Stimulated activated CD4-positive, alpha-beta T cell treated with anti-CD3 and anti-CD28 coated beads, Interleukin-1b, Interleukin-23, amount 100 ng/mL, for 24 hours (primary cell): ENCODE data around the gene SLC16A12.
"Not testable (repeated sequence)": the region's sequence is repeated elsewhere in the genome, so short reads cannot be mapped to it uniquely, and the experiment has no call there.

Experiments
- DNase-seq, 4 experiments: peaks; one replicate each; pipeline ENCODE4 v3.0.0-alpha.2; 2020; ENCODE audit warnings: low read depth in 4 of 4, low spot score in 1 of 4

SLC16A12 gene

GRCh38 chr10:89549510-89549909, 14.1 kb upstream of the SLC16A12 start:
- DNase-seq: no peak

GRCh38 chr10:89548673-89549072, 13.3 kb upstream of the SLC16A12 start:
- DNase-seq: no peak

- no peak for DNase-seq
Observed at GRCh38 chr10:89547853-89548513, 12.6 kb upstream of the SLC16A12 start.

- not testable (repeated sequence) for DNase-seq
Observed at GRCh38 chr10:89546651-89547050, 11.3 kb upstream of the SLC16A12 start.

GRCh38 chr10:89543841-89544240, 8.4 kb upstream of the SLC16A12 start:
- DNase-seq: no peak

- no peak for DNase-seq
Observed at GRCh38 chr10:89540420-89540949, 5.1 kb upstream of the SLC16A12 start.

- DNase-seq: no peak
Observed at GRCh38 chr10:89537364-89537763, 2.0 kb upstream of the SLC16A12 start.

- DNase-seq: no peak
Observed at GRCh38 chr10:89536013-89536354, 590 bp upstream of the SLC16A12 start.

GRCh38 chr10:89534826-89535166, 598 bp downstream of the SLC16A12 start:
- DNase-seq: no peak

- no peak for DNase-seq
Observed at GRCh38 chr10:89532476-89532875, 2.9 kb downstream of the SLC16A12 start.

- no peak for DNase-seq
Observed at GRCh38 chr10:89531359-89531758, 4.0 kb downstream of the SLC16A12 start.

- not testable (repeated sequence) for DNase-seq
Observed at GRCh38 chr10:89529711-89530110, 5.7 kb downstream of the SLC16A12 start.

GRCh38 chr10:89526358-89526757, 9.0 kb downstream of the SLC16A12 start:
- no peak for DNase-seq

- no peak for DNase-seq
Observed at GRCh38 chr10:89525556-89525955, 9.8 kb downstream of the SLC16A12 start.

- DNase-seq: no peak
Observed at GRCh38 chr10:89524279-89524678, 11.1 kb downstream of the SLC16A12 start.

- DNase-seq: no peak
Observed at GRCh38 chr10:89523274-89523673, 12.1 kb downstream of the SLC16A12 start.

GRCh38 chr10:89522463-89522862, 12.9 kb downstream of the SLC16A12 start:
- no peak for DNase-seq

GRCh38 chr10:89521368-89521767, 14.0 kb downstream of the SLC16A12 start:
- DNase-seq: no peak

- no peak for DNase-seq
Observed at GRCh38 chr10:89520706-89521105, 14.7 kb downstream of the SLC16A12 start.

- no peak for DNase-seq
Observed at GRCh38 chr10:89518876-89519842, 16.2 kb downstream of the SLC16A12 start.

GRCh38 chr10:89518108-89518507, 17.3 kb downstream of the SLC16A12 start:
- no peak for DNase-seq

GRCh38 chr10:89516149-89516832, 19.1 kb downstream of the SLC16A12 start:
- no peak for DNase-seq
